OCI-LY7 (cell line): ENCODE data around the gene BMERB1.

Experiments used
- EZH2phosphoT487 ChIP-seq: fragments of 200-600 bp; sonication (generic); IDR thresholded peaks from 2 replicates; pipeline ENCODE4 v1.6.1; 2018; ENCODE audit warnings: low read depth, borderline replicate concordance, mild to moderate bottlenecking, mixed run types, antibody characterized with exemption, low read length, moderate library complexity, mixed read lengths
- TF ChIP-seq, protein P1 (sequence below): fragments of 200-600 bp; sonication (generic); conservative IDR thresholded peaks from 2 replicates; pipeline ENCODE4 v1.5.1; 2014; ENCODE audit warnings: mild to moderate bottlenecking, antibody characterized with exemption, low read length, moderate library complexity, mixed read lengths

DNA sequence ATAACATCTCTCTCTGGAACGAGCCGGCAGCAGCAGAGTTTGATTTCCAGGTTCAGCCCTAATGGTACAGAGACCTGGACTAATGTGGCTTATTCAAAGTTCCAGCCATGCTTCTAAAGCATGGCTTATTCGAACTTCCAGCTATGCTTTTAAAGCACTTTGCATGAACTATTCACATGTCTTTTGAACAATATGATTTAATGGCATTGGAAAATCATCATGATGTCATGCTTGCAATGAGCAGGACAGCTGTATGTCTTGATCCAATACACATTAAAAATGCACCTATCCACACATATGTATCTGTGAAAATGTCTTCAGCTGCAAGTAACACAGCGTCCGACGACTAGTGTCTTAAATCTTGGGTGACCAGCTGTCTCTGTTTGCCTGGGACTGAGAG is 122.9 kb downstream of the BMERB1 start:
- TF ChIP-seq, protein P1, sequence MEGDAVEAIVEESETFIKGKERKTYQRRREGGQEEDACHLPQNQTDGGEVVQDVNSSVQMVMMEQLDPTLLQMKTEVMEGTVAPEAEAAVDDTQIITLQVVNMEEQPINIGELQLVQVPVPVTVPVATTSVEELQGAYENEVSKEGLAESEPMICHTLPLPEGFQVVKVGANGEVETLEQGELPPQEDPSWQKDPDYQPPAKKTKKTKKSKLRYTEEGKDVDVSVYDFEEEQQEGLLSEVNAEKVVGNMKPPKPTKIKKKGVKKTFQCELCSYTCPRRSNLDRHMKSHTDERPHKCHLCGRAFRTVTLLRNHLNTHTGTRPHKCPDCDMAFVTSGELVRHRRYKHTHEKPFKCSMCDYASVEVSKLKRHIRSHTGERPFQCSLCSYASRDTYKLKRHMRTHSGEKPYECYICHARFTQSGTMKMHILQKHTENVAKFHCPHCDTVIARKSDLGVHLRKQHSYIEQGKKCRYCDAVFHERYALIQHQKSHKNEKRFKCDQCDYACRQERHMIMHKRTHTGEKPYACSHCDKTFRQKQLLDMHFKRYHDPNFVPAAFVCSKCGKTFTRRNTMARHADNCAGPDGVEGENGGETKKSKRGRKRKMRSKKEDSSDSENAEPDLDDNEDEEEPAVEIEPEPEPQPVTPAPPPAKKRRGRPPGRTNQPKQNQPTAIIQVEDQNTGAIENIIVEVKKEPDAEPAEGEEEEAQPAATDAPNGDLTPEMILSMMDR: no peak
- TF ChIP-seq EZH2phosphoT487: no peak
